HG02884 (cell line): ENCODE measurements around the gene OLFM3.
A peak's percentile ranks its signal among the peaks of the same experiment; 100 is the strongest.

Source experiments
- ATAC-seq: cut with Tn5 transposase; IDR thresholded peaks from one replicate; pipeline ENCODE4 v1.9.1; 2021; ENCODE audit warnings: mild to moderate bottlenecking, moderate library complexity; ENCODE audit not compliant: unreplicated experiment

Gene OLFM3

DNA sequence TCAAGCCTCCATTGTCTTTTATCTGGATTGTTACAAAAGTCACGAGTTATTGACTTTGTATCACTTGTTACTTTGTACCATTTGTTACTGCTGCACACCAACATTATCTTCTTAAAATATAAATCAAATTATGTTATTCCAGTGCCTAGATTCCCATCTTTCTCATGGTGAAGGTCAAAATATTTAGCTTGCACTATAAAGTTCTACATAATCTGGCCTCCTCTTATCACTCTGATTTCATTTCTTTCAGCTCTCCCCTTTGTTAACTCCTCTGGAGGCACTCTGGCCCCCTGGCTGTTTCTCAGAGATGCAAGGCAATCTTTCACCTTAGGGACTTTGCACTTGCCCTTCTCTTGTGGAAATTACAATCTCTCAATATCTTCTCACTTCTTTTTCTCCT, 143.8 kb downstream of the OLFM3 start:
- no peak for ATAC-seq

DNA sequence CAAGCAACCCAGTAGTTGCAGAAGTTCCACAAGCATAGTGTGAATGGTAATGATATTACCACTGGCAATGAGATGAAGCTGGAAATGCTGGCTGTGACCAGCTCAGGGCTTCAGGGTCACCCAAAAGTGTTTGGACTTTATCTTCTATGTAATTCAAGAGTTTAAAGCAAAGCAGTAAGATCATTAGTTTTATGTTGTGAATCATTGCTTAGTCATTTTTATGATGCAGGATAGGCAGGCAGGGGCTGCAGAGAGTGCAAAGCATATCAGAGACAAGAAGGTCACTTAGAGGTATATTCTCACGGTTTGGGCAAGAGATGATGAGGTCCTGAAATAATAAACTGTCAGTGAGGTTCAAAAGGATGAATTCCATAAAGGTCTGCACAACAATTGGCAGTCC, 147.4 kb downstream of the OLFM3 start:
- no peak for ATAC-seq

DNA sequence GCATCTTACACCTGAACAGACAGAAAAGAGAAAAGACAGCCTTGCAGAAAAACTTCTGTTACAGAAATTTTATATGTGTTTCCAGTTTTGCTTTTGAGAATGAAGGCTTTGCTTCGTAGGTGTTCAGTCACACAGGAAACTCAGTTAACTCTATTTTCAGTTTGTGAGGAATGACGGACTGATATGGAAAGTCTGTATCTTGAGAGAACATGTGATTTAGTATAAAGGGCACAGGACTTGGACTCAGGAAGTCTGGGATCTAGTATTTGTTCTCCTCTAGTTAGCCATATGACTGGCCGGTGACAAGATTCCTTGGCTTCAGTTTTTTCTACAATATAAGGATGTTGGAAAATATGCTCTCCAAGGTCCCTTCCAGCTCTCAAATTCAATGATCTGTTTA, 149.1 kb downstream of the OLFM3 start:
- no peak for ATAC-seq

DNA sequence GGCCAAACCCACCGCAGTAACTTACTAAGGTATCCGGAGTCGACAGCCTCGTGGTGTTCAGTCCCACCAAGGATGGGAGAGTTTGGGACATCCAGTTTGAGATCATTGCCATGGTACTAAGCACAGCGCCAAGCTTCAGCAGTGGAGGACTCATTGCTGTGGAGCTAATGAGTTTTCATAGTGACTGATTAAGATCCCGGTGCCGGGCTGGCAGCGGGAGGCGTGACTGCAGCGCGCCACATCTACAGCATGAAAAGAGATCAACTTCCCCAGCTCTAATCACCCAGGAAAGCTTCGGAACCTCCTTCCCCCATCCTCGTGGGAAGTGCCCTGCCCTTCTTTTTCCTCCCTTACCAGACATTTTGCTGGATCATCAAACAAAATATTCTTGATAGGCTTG, 149.9 kb downstream of the OLFM3 start:
- no peak for ATAC-seq

DNA sequence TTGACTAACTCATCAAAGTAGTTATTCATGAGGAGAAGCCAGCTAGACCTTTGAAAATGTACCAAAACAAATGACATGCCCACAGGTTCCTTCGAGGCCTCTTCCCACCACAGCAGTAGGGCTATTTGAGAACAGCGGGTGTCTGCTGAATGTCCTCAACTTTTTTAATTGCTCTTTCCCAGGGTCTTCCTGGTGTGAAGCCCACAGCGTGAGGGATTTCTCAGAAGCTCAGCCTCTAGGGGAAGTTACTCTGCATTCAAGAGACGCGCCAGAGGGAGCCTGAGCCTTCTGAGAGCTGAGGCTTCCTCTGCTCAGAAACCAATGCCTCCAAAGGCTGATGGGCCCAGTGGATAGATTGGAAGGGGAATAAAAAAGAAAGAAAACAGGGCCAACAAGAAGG, 153.6 kb downstream of the OLFM3 start:
- ATAC-seq = no peak

DNA sequence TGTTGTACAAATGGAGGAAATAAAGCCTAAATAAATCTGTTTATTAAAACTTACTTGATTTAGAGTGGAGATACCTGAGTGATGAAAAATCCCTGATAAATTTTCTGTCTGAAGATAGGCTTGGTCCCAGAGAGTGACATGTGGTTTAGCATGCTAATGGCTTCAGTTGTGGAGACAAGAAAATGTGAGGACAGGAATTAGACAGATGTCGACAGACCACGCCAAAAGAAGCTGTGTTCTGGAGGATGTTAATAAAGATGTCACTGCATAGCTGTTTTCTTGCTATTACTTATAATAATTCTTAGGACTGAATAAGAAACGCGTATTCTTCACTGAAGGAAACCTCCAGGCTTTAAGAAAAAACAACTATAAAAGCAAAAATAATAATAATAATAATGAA, 154.9 kb downstream of the OLFM3 start:
- no peak for ATAC-seq

DNA sequence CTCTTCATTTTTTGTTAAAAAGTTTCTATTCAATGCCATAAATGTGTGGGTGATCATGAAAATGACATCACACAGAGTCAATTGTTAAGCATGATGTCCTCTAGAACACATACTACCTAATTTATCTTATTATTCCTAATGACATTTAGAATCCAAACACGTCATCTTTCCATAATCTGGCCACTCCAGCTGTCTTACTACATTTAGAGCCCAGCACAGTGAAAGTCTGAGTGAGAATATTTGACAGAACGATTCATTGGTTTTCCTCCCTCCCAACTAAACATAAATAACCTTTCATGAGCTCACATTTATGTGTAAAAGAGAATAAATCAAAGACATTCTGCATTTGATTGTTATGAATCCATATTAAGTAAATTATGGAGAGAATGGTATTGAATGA, 160.7 kb downstream of the OLFM3 start:
- ATAC-seq = no peak

DNA sequence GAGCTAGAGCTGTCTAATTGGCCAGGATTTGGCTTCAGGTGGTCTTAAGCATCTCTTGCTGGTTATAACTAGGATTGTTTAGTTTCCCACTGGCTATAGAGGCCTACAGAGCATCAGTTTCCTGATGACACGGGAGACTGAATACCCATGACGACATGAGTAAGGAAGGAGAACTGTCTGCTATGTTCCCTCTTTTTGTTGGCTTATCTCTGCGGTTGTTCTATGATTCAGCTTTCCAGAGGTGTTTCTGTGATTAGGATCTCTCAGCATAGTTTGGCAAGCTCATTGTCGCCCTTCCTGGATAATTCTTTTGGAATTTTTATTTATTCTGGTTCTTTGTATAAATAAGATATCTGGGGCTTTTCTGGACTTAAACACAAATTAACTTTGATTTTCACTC, 163.4 kb downstream of the OLFM3 start:
- ATAC-seq = no peak

DNA sequence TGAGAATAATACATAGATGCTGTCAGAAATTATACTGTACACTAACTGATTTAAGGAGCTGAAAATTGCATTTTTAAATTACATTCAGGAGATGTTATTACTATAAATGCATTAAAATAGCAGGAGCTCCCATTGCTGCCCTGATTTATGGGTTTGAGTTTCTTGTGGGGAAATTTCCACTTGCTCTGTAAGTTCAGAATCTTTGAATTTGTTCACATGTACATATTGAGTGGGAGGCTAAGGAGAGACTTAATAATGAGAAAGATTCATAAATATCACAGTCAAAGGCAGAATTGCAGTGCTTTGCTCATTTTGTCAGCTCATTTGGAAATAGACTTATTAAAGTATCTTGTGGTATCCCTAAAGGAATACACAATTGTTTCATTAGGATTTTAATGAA, 170.3 kb downstream of the OLFM3 start:
- ATAC-seq = no peak

DNA sequence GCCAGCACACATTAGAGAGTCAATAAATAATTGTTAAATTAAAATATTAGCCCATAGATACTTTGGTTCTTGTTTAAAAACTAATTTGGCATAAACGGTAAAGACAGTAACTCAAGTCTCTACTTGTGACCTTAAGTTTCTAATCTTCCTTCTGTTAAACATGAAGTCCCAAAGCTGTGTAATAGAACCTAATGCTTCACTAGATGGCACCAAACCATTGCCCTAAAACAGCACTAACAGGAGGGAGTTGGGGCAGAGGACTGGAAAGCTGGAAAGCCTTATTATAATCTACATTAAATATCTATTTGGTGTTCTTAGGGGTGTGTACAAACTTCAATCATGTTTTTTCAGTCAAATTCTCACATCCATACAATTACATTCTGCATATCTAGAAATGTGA, 176.7 kb downstream of the OLFM3 start:
- ATAC-seq = no peak

DNA sequence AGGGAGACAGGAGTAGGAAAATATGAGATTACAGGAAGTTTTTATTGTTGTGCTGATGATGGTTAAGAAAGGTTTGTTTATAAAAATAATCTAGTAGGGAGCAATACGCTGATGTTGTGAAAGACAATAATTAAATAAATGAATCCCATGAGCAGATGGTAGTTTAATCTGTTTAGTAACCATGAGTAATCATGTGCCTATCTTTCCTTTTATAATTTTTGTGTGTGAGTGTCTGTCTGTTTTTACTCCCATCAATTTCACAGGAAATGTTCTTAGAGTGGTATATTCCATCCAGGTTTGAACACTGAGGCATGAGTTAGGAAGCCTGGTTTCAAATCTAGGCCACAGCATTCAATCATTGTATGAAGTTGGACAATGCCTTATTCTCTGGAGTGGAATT, 180.5 kb downstream of the OLFM3 start:
- ATAC-seq = no peak

DNA sequence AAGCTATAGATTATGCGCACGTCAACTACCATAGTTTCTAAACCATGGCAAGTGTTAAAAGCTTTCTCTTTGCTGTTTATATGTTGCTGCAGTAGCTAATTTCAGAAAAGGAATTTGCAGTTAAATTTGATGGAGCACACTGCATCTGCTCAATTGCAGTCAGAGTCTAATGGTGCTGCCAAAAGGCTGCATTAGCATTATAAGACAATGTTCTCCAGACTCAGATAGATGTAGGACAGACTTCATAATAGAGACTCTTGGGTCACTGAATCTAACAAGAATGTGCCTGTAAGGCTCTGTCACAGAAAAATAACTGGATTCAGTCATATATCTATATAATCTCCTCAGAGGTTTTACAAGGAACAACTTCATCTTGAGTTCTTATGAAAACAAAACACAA, 198.3 kb downstream of the OLFM3 start:
- ATAC-seq = no peak

DNA sequence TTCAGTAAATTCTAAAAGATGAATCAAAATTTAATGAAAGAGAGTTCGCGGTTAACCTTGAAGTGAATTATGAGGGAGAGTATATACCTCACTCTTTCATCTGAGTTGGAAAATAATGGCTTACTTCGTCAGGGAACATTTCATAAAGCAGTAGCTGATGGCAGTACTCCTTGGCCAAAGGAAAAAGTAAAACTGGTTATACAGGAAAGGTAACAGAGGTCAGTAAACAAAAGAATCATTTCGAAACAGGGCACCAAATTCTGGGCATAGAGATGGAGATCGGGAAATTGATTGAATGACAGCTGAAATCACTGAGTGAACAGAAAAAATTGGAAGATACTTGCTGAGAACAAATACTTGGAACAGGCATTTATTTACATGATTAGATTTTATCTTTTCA, 199.0 kb downstream of the OLFM3 start:
- no peak for ATAC-seq

DNA sequence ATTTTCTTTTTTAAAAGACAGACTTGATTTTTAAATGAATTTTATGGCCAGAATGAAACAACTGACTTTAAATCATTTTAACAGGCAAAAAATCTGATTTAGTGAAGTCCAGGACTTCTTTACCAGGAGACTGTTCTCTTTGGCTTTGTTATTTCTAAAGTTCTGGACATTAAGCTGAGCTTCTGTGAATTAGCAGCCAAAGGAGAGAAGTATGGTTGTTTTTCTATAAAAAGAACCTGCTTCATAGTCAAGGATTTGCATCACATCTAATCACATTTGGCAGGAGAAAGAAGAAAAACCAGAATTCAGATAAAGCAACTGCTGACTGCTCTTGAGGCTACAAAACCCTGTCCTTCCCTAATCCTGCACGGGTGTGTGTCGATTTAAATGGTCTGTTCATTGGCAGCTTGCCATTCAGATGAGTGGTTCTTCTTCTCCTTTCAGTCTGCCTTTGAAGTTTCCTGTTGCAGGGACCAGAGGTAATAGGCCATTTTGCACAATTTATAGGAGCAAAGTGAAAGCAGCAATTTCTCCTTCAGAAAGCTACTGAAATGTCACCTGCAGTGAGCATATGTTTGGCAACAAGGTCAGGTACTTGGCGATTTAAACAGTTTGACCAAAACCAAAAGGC, 215.4 kb downstream of the OLFM3 start:
- no peak for ATAC-seq

DNA sequence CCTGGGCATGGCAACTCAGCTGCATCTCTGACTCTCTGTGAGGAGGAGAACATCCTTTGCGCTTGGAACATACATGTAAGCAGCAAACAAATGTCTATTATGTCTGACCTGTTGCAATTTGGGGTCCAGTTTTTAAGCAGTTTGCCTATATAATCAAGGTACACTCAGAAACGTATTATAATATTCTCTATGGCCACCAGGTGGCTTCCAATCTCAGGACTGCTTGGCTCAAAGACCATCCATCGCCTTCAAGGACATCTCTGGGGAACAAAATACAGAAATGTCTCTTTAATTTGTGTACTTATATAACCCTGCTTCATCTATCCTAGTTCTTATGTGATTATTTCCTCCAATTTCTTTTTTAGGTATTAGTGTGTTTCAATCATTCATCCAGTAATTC, 227.2 kb downstream of the OLFM3 start:
- peak; percentile 76 for ATAC-seq

DNA sequence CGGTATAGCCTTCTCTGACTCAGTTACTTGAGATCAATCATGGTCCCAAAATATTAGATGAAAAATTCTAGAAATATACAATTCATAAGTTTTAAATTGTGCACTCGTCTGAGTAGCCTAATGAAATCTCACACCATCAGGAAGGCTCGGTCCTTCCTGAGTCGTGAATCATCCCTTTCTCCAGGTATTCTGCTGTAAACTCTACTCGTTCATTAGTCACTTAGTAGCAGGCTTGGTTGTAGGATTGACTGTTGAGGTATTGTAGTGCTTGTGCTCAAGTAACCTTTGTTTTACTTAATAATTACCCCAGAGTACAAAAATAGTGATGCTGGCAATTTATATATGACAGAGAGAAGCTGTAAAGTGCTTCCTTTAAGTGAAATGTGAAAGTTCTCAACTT, 238.7 kb downstream of the OLFM3 start:
- no peak for ATAC-seq

DNA sequence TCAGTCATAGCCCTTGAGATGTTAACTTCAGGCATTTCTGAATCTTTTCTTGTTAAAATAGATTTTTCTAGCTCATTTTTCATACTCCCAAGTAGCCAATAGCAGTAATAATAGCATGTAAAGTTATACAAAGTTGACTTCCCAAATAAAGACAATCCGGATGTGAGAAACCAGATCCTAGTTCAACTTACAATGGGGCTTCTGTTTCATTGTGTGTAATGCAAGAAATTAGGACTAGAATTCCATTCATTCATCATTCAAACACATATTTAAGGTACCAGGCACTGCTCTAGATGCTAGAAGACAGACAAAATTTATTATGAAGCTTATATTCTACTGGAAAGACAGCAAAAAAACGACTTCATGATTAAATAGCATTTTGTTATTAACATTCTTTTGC, 240.3 kb downstream of the OLFM3 start:
- ATAC-seq = no peak
